HuH-7 (cell line): Measurements from ENCODE around the gene NPBWR2.
"Not testable (repeated sequence)": the region's sequence is repeated elsewhere in the genome, so short reads cannot be mapped to it uniquely, and the experiment has no call there.

ENCODE experiments used
- DNase-seq: peaks from one replicate; pipeline ENCODE4 v3.0.0; 2011; ENCODE audit warnings: low spot score

Gene NPBWR2

GRCh38 chr20:64102647-64103354 is 4.6 kb downstream of the NPBWR2 start:
- peak; percentile 78 for DNase-seq

- DNase-seq, result peak; percentile 98
Observed at GRCh38 chr20:64101731-64102621, 5.4 kb downstream of the NPBWR2 start.

- no peak for DNase-seq
Observed at GRCh38 chr20:64100946-64101688, 6.2 kb downstream of the NPBWR2 start.

GRCh38 chr20:64100566-64100888 is 6.8 kb downstream of the NPBWR2 start:
- DNase-seq, result no peak

GRCh38 chr20:64099880-64100565 is 7.3 kb downstream of the NPBWR2 start:
- DNase-seq, result no peak

GRCh38 chr20:64099086-64099786 is 8.1 kb downstream of the NPBWR2 start:
- no peak for DNase-seq

- DNase-seq, result no peak
Observed at GRCh38 chr20:64098471-64099013, 8.8 kb downstream of the NPBWR2 start.

- DNase-seq, result no peak
Observed at GRCh38 chr20:64096535-64096934, 10.8 kb downstream of the NPBWR2 start.

- DNase-seq, result no peak
Observed at GRCh38 chr20:64095927-64096326, 11.4 kb downstream of the NPBWR2 start.

- DNase-seq, result no peak
Observed at GRCh38 chr20:64095455-64095854, 11.9 kb downstream of the NPBWR2 start.

GRCh38 chr20:64093013-64093503 is 14.3 kb downstream of the NPBWR2 start:
- DNase-seq, result peak; percentile 92

- DNase-seq, result no peak
Observed at GRCh38 chr20:64092258-64093012, 14.9 kb downstream of the NPBWR2 start.

- no peak for DNase-seq
Observed at GRCh38 chr20:64091770-64092169, 15.6 kb downstream of the NPBWR2 start.

GRCh38 chr20:64091340-64091739 is 16.0 kb downstream of the NPBWR2 start:
- no peak for DNase-seq

GRCh38 chr20:64090165-64090564 is 17.2 kb downstream of the NPBWR2 start:
- no peak for DNase-seq

GRCh38 chr20:64088586-64088985 is 18.8 kb downstream of the NPBWR2 start:
- not testable (repeated sequence) for DNase-seq

GRCh38 chr20:64087226-64087825 is 20.0 kb downstream of the NPBWR2 start:
- not testable (repeated sequence) for DNase-seq

GRCh38 chr20:64086801-64087200 is 20.6 kb downstream of the NPBWR2 start:
- no peak for DNase-seq

- no peak for DNase-seq
Observed at GRCh38 chr20:64084685-64085152, 22.6 kb downstream of the NPBWR2 start.
